Activated CD8-positive, alpha-beta memory T cell treated with anti-CD3 and anti-CD28 coated beads, Interleukin-2, amount 50 U/mL, for 48 hours (primary cell): ENCODE measurements around the gene PTPA.

Experiments
- DNase-seq: peaks from one replicate; pipeline ENCODE4 v3.0.0-alpha.2; 2020

Gene PTPA

GRCh38 chr9:129084087-129084486 lies 27.1 kb upstream of the PTPA start:
- DNase-seq = no peak

- DNase-seq = no peak
Measured at GRCh38 chr9:129089246-129089645, 22.0 kb upstream of the PTPA start.

GRCh38 chr9:129093602-129094386 lies 17.4 kb upstream of the PTPA start:
- DNase-seq = no peak

GRCh38 chr9:129094387-129095169 lies 16.6 kb upstream of the PTPA start:
- no peak for DNase-seq

- DNase-seq = no peak
Measured at GRCh38 chr9:129095170-129095667, 16.0 kb upstream of the PTPA start.

GRCh38 chr9:129095908-129096307 lies 15.3 kb upstream of the PTPA start:
- no peak for DNase-seq

GRCh38 chr9:129097671-129098306 lies 13.4 kb upstream of the PTPA start:
- DNase-seq = no peak

GRCh38 chr9:129098328-129098727 lies 12.9 kb upstream of the PTPA start:
- DNase-seq = no peak

GRCh38 chr9:129100383-129101169 lies 10.6 kb upstream of the PTPA start:
- no peak for DNase-seq

- no peak for DNase-seq
Measured at GRCh38 chr9:129101279-129101678, 9.9 kb upstream of the PTPA start.

GRCh38 chr9:129102095-129102525 lies 9.1 kb upstream of the PTPA start:
- DNase-seq = no peak

- no peak for DNase-seq
Measured at GRCh38 chr9:129102791-129103594, 8.2 kb upstream of the PTPA start.

GRCh38 chr9:129103595-129103965 lies 7.6 kb upstream of the PTPA start:
- no peak for DNase-seq

- no peak for DNase-seq
Measured at GRCh38 chr9:129104051-129104450, 7.2 kb upstream of the PTPA start.

GRCh38 chr9:129105857-129106694 lies 5.1 kb upstream of the PTPA start:
- DNase-seq = no peak

- no peak for DNase-seq
Measured at GRCh38 chr9:129107651-129108050, 3.6 kb upstream of the PTPA start.

GRCh38 chr9:129108083-129108804 lies 3.0 kb upstream of the PTPA start:
- no peak for DNase-seq

- DNase-seq = no peak
Measured at GRCh38 chr9:129108805-129109536, 2.2 kb upstream of the PTPA start.

- DNase-seq = no peak
Measured at GRCh38 chr9:129109537-129109903, 1.7 kb upstream of the PTPA start.
